ENCODE data around the gene TENT4A.

The TENT4A gene

GRCh38 chr5:6804766-6805501 lies 91.7 kb downstream of the TENT4A start:
- TF ChIP-seq CTCF (IDR thresholded peaks at IDR 0.05; ENCODE audit: borderline replicate concordance, extremely low read depth, low read length, poor library complexity, severe bottlenecking) (no peak), EZH2 (IDR thresholded peaks at IDR 0.05; ENCODE audit: borderline replicate concordance, low read depth, low read length, severe bottlenecking) (no peak)
- H2AFZ ChIP-seq (ENCODE audit: low read depth, low read length), result no peak overlapping the region
- no peaks in the 10 kb centered on the region for H4K20me1 ChIP-seq (ENCODE audit: insufficient read depth, low read length)
- H3K79me2 ChIP-seq (ENCODE audit: insufficient read depth, low read length), result no peaks in the 10 kb centered on the region
- H3K9ac ChIP-seq (ENCODE audit: low read depth, low read length), result no peak overlapping the region
- H3K4me1 ChIP-seq (ENCODE audit: insufficient read depth, low read length), result no peaks in the 10 kb centered on the region
- no peaks in the 10 kb centered on the region for H3K27me3 ChIP-seq (ENCODE audit: insufficient read depth, low read length, poor library complexity)
- no peak overlapping the region for H3K4me2 ChIP-seq (ENCODE audit: insufficient read depth, low read length)
- no peaks in the 10 kb centered on the region for H3K36me3 ChIP-seq (ENCODE audit: insufficient read depth, low read length)
- no peak for ATAC-seq (ENCODE audit: insufficient read depth, low read depth)
- DNase-seq, result no peak
- H3K9me3 ChIP-seq (ENCODE audit: insufficient read depth, low read length, severe bottlenecking), result peaks cover 8% of the 10 kb centered on the region
- no peak overlapping the region for H3K4me3 ChIP-seq (ENCODE audit: low read depth in 1 of 2, low read length in 2 of 2)
- H3K27ac ChIP-seq (ENCODE audit: low read length), result no peak overlapping the region

GRCh38 chr5:6805841-6806240 lies 92.6 kb downstream of the TENT4A start:
- H3K4me3 ChIP-seq (ENCODE audit: low read depth in 1 of 2, low read length in 2 of 2), result no peak overlapping the region
- H3K9me3 ChIP-seq (ENCODE audit: insufficient read depth, low read length, severe bottlenecking), result peaks cover 8% of the 10 kb centered on the region
- no peak for ATAC-seq (ENCODE audit: insufficient read depth, low read depth)

More at GRCh38 chr5:6805841-6806240, 92.6 kb downstream of the TENT4A start:
- DNase-seq, result no peak
- TF ChIP-seq EZH2 (IDR thresholded peaks at IDR 0.05; ENCODE audit: borderline replicate concordance, low read depth, low read length, severe bottlenecking) (no peak), CTCF (IDR thresholded peaks at IDR 0.05; ENCODE audit: borderline replicate concordance, extremely low read depth, low read length, poor library complexity, severe bottlenecking) (no peak)
- H4K20me1 ChIP-seq (ENCODE audit: insufficient read depth, low read length), result no peaks in the 10 kb centered on the region
- no peaks in the 10 kb centered on the region for H3K27me3 ChIP-seq (ENCODE audit: insufficient read depth, low read length, poor library complexity)
- no peaks in the 10 kb centered on the region for H3K36me3 ChIP-seq (ENCODE audit: insufficient read depth, low read length)
- H3K4me1 ChIP-seq (ENCODE audit: insufficient read depth, low read length), result no peaks in the 10 kb centered on the region
- no peak overlapping the region for H3K9ac ChIP-seq (ENCODE audit: low read depth, low read length)
- H3K27ac ChIP-seq (ENCODE audit: low read length), result no peak overlapping the region
- no peak overlapping the region for H3K4me2 ChIP-seq (ENCODE audit: insufficient read depth, low read length)
- no peaks in the 10 kb centered on the region for H3K79me2 ChIP-seq (ENCODE audit: insufficient read depth, low read length)
- H2AFZ ChIP-seq (ENCODE audit: low read depth, low read length), result no peak overlapping the region

All from DND-41 (cell line).